ENCODE measurements around the gene GK.
"Not testable (repeated sequence)": the region's sequence is repeated elsewhere in the genome, so short reads cannot be mapped to it uniquely, and the experiment has no call there.

The GK gene

DNA sequence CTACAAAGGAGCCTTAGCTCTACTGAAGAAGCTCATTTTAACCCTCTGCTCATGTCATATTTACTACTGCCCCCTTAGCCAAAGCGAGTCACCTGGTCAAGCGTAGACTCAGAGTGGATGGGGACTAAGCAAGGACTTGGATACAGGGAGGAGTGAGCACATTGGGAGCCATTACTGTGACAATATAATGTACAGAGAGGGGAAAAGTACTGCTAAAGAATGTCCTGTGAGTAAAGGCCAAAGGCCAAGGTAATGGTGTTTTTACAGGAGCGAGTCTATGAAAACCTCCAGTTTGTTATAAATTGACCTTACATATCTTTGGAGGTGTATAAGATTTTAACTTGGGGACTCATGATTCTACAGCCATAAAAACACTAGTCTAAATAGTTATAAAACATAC, 10.6 kb upstream of the GK start:
- Histone ChIP-seq H3K9me3 (no peaks in the 10 kb centered on the region), H3K4me3 (no peak overlapping the region), H3K27me3 (no peaks in the 10 kb centered on the region), H3K27ac (no peak overlapping the region), H3K36me3 (no peaks in the 10 kb centered on the region), H3K4me1 (no peaks in the 10 kb centered on the region)
- no peak for DNase-seq
- intact Hi-C loops (cut with DNase I; ENCODE audit: low total_unique reads): no loop called here
- TF ChIP-seq, protein P1, sequence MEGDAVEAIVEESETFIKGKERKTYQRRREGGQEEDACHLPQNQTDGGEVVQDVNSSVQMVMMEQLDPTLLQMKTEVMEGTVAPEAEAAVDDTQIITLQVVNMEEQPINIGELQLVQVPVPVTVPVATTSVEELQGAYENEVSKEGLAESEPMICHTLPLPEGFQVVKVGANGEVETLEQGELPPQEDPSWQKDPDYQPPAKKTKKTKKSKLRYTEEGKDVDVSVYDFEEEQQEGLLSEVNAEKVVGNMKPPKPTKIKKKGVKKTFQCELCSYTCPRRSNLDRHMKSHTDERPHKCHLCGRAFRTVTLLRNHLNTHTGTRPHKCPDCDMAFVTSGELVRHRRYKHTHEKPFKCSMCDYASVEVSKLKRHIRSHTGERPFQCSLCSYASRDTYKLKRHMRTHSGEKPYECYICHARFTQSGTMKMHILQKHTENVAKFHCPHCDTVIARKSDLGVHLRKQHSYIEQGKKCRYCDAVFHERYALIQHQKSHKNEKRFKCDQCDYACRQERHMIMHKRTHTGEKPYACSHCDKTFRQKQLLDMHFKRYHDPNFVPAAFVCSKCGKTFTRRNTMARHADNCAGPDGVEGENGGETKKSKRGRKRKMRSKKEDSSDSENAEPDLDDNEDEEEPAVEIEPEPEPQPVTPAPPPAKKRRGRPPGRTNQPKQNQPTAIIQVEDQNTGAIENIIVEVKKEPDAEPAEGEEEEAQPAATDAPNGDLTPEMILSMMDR (IDR thresholded peaks at IDR 0.05): no peak

DNA sequence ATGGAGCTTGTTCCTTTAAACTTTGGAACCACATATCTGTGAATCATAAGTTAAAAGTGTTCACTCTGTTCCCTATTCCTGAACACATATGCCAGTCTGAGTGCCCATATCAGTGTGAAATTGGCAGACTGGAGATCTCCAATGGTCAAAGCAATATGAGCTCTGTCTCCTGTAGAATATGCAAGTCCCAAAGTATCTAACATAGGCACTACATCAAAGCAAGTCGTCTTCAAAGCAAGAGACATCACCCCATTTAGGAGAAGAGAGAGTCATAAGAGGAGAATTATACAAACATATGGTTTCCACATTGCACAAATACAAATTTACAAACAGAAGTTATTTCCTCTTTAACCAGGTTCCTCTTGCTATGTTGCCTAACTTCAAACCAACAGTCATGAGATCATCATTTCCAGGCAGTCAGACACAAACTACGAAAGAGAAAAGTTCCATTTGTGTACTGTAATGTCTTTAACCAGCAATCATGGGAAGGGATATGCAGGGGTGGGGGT, 9.9 kb upstream of the GK start:
- no peaks in the 10 kb centered on the region for H3K9me3 ChIP-seq
- H3K4me3 ChIP-seq: no peak overlapping the region
- no peak for DNase-seq
- H3K27me3 ChIP-seq: no peaks in the 10 kb centered on the region
- H3K36me3 ChIP-seq: no peaks in the 10 kb centered on the region
- no peaks in the 10 kb centered on the region for H3K4me1 ChIP-seq
- TF ChIP-seq, protein P1 (IDR thresholded peaks at IDR 0.05): no peak
- H3K27ac ChIP-seq: no peak overlapping the region
- intact Hi-C loops (cut with DNase I; ENCODE audit: low total_unique reads): no loop called here

DNA sequence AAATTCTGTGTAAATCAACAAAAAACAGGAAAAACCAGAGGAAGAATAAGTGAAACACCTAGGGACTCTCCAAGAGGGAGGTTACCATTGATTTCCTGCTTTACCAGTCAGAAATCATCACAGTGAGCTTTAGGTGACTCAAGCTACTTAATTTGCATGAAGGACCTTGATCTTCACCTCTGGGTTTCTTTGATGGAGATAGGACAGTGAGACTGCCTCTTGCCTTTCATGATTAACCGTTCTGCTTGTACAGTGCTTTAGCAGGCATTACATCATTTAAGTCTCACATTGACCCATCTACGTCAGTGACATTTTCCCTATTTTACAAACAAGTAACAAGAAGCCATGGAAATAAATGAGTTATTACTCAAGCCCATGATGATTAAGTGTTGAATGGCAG, 3.4 kb upstream of the GK start:
- Histone ChIP-seq H3K36me3 (no peaks in the 10 kb centered on the region), H3K27me3 (no peaks in the 10 kb centered on the region), H3K27ac (no peak overlapping the region), H3K9me3 (no peaks in the 10 kb centered on the region), H3K4me1 (peaks cover 0 to 7% (median 0%) of the 10 kb centered on the region in 4 donors), H3K4me3 (no peak overlapping the region)
- TF ChIP-seq, protein P1 (IDR thresholded peaks at IDR 0.05): no peak
- intact Hi-C loops (cut with DNase I; ENCODE audit: low total_unique reads): no loop called here
- DNase-seq: no peak

DNA sequence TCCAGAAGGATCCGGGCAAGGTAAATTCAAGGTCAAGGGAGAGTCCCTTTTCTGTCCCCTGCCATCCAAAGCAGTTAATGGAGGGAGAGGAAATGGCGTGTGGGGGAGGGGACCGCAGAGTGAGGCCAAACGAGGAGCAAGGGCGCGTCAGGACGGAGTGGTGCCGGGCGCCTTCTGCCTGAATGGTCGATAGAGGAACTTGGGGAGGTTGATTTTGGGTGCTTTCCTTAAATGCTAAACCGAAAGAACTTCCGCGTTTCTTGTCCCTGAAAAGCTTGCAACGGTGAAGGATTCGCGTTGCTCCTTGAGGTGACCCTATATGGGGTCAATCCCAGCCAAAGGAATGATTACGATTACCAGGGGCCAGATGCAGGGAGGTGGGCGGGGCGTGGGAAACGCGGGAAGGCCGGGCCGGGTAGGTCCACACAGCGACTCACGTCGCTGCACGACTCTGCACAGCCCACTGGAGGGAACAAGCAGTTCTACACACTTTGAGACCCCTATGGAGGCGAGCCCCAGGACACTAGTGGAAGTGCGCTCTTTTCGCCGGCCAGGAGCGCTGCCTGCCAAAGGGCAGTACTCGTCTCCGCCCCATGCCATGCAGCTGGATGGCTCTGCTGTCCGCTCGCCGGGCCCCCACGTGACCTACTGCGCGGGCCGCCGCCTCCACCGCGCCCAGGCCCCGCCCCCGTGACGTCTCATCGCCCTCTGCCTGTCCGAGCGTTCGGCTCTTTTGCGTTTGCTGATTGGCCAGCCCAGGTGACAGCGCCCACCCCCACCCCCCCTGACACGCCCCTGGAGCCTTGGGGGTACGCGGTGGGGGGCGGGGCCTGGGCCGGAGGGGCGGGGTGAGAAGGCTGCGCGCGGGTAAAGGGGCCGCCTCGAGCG, 452 bp upstream of the GK start:
- Histone ChIP-seq H3K36me3 (no peaks in the 10 kb centered on the region), H3K4me3 (peak overlapping the region; percentile 64 to 75), H3K27ac (peak overlapping the region; percentile 73 to 78), H3K9me3 (no peaks in the 10 kb centered on the region), H3K27me3 (no peaks in the 10 kb centered on the region), H3K4me1 (peaks cover 0 to 7% (median 0%) of the 10 kb centered on the region in 4 donors)
- intact Hi-C loops (cut with DNase I; ENCODE audit: low total_unique reads): no loop called here
- peak; percentile 92 to 95 for DNase-seq
- TF ChIP-seq, protein P1 (IDR thresholded peaks at IDR 0.05): no peak

DNA sequence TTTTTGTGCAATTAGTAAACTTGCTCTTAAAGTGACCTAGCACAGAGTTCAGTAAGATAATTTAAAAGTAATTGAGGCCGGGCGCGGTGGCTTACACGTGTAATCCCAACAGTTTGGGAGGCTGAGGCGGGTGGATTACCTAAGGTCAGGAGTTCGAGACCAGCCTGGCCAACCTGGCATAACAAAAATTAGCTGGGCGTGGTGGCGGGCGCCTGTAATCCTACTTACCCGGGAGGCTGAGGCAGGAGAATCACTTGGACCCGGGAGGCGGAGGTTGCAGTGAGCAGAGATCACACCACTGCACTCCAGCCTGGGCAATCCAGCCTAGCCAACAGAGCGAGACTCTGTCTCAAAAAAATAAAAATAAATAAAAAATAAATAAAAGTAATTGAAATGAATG, 1.2 kb downstream of the GK start:
- H3K27ac ChIP-seq; H3K27me3 ChIP-seq; H3K4me1 ChIP-seq; DNase-seq; H3K36me3 ChIP-seq; intact Hi-C loops (cut with DNase I; ENCODE audit: low total_unique reads); H3K9me3 ChIP-seq: not testable (repeated sequence)
- H3K4me3 ChIP-seq: peak overlapping the region; percentile 64 to 75

DNA sequence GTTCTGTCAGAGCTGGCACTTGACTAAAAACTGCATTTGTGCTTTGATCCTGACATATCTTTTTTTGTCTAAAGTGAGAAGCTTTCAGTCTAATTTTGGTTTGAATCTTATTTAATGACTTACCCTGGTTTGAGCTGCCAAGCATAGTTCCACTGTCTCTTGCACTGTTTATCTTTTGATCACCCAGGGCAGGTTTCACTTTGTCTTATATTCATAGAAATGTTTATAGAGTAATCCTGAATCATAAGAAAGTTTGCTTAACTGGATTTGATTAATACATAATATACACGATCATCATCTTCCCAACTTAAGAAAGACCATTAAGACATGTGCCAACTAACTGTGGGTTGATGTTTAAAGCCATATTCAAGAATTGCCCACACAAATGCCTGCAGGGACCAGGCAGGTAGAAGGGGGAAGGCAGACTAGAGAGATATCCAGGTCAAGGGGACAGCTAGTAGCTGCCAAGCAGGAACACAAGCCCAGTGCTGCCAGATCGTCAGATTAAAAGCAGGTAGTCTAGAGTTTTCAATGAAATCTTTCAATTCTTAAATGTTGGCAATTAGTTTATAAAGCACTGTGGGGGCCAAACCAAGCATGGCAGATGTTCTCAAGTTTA, 1.9 kb downstream of the GK start:
- TF ChIP-seq, protein P1 (IDR thresholded peaks at IDR 0.05): no peak
- intact Hi-C loops (cut with DNase I; ENCODE audit: low total_unique reads): no loop called here
- Histone ChIP-seq H3K27me3 (no peaks in the 10 kb centered on the region), H3K9me3 (no peaks in the 10 kb centered on the region), H3K4me1 (peaks cover 0 to 7% (median 0%) of the 10 kb centered on the region in 4 donors), H3K36me3 (no peaks in the 10 kb centered on the region), H3K4me3 (no peak overlapping the region), H3K27ac (no peak overlapping the region)
- no peak for DNase-seq

Data from tibial artery (tissue), 4 donors.